Trophoblast cell (in vitro differentiated cells and primary cell): ENCODE data around the gene TMEM150C.

Experiments used
- DNase-seq, 2 donors: peaks; one replicate each; pipeline ENCODE4 v3.0.0-alpha.2; 2016
- H2AFZ ChIP-seq: 2 replicates; pipeline ENCODE4 v1.6.1; 2013; ENCODE audit warnings: low read length, moderate library complexity, mild to moderate bottlenecking; ENCODE audit not compliant: insufficient read depth, poor library complexity
- H2AK5ac ChIP-seq: 2 replicates; pipeline ENCODE4 v1.6.1; 2013; ENCODE audit warnings: mild to moderate bottlenecking, low read length
- H2BK120ac ChIP-seq: 2 replicates; pipeline ENCODE4 v1.6.1; 2013; ENCODE audit warnings: low read length, mild to moderate bottlenecking, moderate library complexity; ENCODE audit not compliant: insufficient read depth, poor library complexity
- H2BK12ac ChIP-seq: 2 replicates; pipeline ENCODE4 v1.6.1; 2013; ENCODE audit warnings: mild to moderate bottlenecking, low read length, moderate library complexity
- H2BK5ac ChIP-seq: 2 replicates; pipeline ENCODE4 v1.6.1; 2013; ENCODE audit warnings: low read length, low read depth, moderate library complexity, mild to moderate bottlenecking; ENCODE audit not compliant: poor library complexity
- H3K14ac ChIP-seq: 2 replicates; pipeline ENCODE4 v1.6.1; 2013; ENCODE audit warnings: mild to moderate bottlenecking, low read length
- H3K18ac ChIP-seq: 2 replicates; pipeline ENCODE4 v1.6.1; 2013; ENCODE audit warnings: mild to moderate bottlenecking, low read length
- H3K23ac ChIP-seq: 2 replicates; pipeline ENCODE4 v1.6.1; 2013; ENCODE audit warnings: low read length
- H3K27ac ChIP-seq: 2 replicates; pipeline ENCODE4 v1.5.1; 2013; ENCODE audit warnings: low read depth, mild to moderate bottlenecking, inconsistent platforms, low read length, moderate library complexity
- H3K27me3 ChIP-seq: 2 replicates; pipeline ENCODE4 v1.6.1; 2013; ENCODE audit warnings: inconsistent platforms, mild to moderate bottlenecking, low read length, moderate library complexity; ENCODE audit not compliant: insufficient read depth
- H3K36me3 ChIP-seq, 2 experiments: 1 replicate in 1 of 2; 2 replicates in 1 of 2; pipeline ENCODE4 v1.6.1; 2013; ENCODE audit warnings: low read length in 2 of 2, mild to moderate bottlenecking in 2 of 2, moderate library complexity in 1 of 2; ENCODE audit not compliant: insufficient read depth in 2 of 2, control insufficient read depth in 1 of 2
- H3K4ac ChIP-seq: 2 replicates; pipeline ENCODE4 v1.6.1; 2013; ENCODE audit warnings: low read depth, mild to moderate bottlenecking, low read length, moderate library complexity
- H3K4me1 ChIP-seq, 2 experiments: 1 replicate in 1 of 2; 2 replicates in 1 of 2; pipeline ENCODE4 v1.6.1; 2013; ENCODE audit warnings: low read length in 2 of 2, mild to moderate bottlenecking in 2 of 2, moderate library complexity in 1 of 2; ENCODE audit not compliant: insufficient read depth in 2 of 2, control insufficient read depth in 1 of 2
- H3K4me2 ChIP-seq: 2 replicates; pipeline ENCODE4 v1.6.1; 2013; ENCODE audit warnings: inconsistent platforms, mild to moderate bottlenecking, low read length, moderate library complexity
- H3K4me3 ChIP-seq: 2 replicates; pipeline ENCODE4 v1.5.1; 2013; ENCODE audit warnings: mild to moderate bottlenecking, low read depth, low read length, inconsistent platforms
- H3K79me1 ChIP-seq: one replicate; pipeline ENCODE4 v1.6.1; 2013; ENCODE audit warnings: low read length
- H3K79me2 ChIP-seq: 2 replicates; pipeline ENCODE4 v1.6.1; 2013; ENCODE audit warnings: low read length, mild to moderate bottlenecking; ENCODE audit not compliant: control insufficient read depth, insufficient read depth, poor library complexity
- H3K9ac ChIP-seq: 2 replicates; pipeline ENCODE4 v1.6.1; 2013; ENCODE audit warnings: mild to moderate bottlenecking, low read length
- H3K9me3 ChIP-seq: 2 replicates; pipeline ENCODE4 v1.6.1; 2013; ENCODE audit warnings: low read depth, mild to moderate bottlenecking, control low read depth, inconsistent platforms, low read length; ENCODE audit not compliant: insufficient read depth
- H4K12ac ChIP-seq: 2 replicates; pipeline ENCODE4 v1.6.1; 2013; ENCODE audit warnings: low read depth, mild to moderate bottlenecking, low read length, moderate library complexity
- H4K8ac ChIP-seq: 2 replicates; pipeline ENCODE4 v1.6.1; 2013; ENCODE audit warnings: low read depth, mild to moderate bottlenecking, low read length, moderate library complexity
- H4K91ac ChIP-seq: one replicate; pipeline ENCODE4 v1.6.1; 2013; ENCODE audit warnings: low read depth, mild to moderate bottlenecking, low read length, moderate library complexity
- WGBS: extraction: QIAGEN DNeasy Blood & Tissue Kit; methylation state at CpG from one replicate; pipeline ENCODE4 v1.1.7; 2013; ENCODE audit warnings: missing lambda C conversion rate; ENCODE audit not compliant: insufficient read length, insufficient coverage; ENCODE audit errors: extremely low coverage; 5-methylcytosine and 5-hydroxymethylcytosine counted together

TMEM150C gene

GRCh38 chr4:82604522-82604921, 42.7 kb upstream of the TMEM150C start:
- no peak overlapping the region for H3K18ac ChIP-seq
- H4K91ac ChIP-seq = no peak overlapping the region
- H3K14ac ChIP-seq = no peak overlapping the region
- no peak overlapping the region for H4K8ac ChIP-seq
- no peaks in the 10 kb centered on the region for H3K36me3 ChIP-seq
- no peaks in the 10 kb centered on the region for H3K27me3 ChIP-seq
- H2AFZ ChIP-seq = no peak overlapping the region
- no peaks in the 10 kb centered on the region for H3K4me1 ChIP-seq
- H3K4ac ChIP-seq = no peak overlapping the region
- DNase-seq = no peak
- no peak overlapping the region for H2BK12ac ChIP-seq
- no peaks in the 10 kb centered on the region for H3K9me3 ChIP-seq
- H3K9ac ChIP-seq = no peak overlapping the region
- no peak overlapping the region for H3K4me2 ChIP-seq
- WGBS = no CpG with 5 or more reads among the region's 1 CpG
- H2BK120ac ChIP-seq = no peak overlapping the region
- no peaks in the 10 kb centered on the region for H3K79me1 ChIP-seq
- H3K27ac ChIP-seq = no peak overlapping the region
- H4K12ac ChIP-seq = no peak overlapping the region
- no peak overlapping the region for H3K23ac ChIP-seq
- no peak overlapping the region for H2AK5ac ChIP-seq
- H3K79me2 ChIP-seq = no peaks in the 10 kb centered on the region
- no peak overlapping the region for H2BK5ac ChIP-seq
- no peak overlapping the region for H3K4me3 ChIP-seq

GRCh38 chr4:82601242-82602015, 39.6 kb upstream of the TMEM150C start:
- Histone ChIP-seq H3K27ac (no peak overlapping the region), H2AK5ac (no peak overlapping the region), H3K14ac (no peak overlapping the region), H2BK12ac (no peak overlapping the region), H2BK5ac (no peak overlapping the region), H3K4ac (no peak overlapping the region), H3K9me3 (peaks cover 1% of the 10 kb centered on the region), H3K23ac (no peak overlapping the region), H3K79me1 (no peaks in the 10 kb centered on the region), H3K27me3 (no peaks in the 10 kb centered on the region), H3K18ac (no peak overlapping the region), H3K4me3 (no peak overlapping the region), H3K9ac (no peak overlapping the region), H3K4me1 (no peaks in the 10 kb centered on the region), H4K12ac (no peak overlapping the region), H2BK120ac (no peak overlapping the region), H2AFZ (no peak overlapping the region), H3K36me3 (no peaks in the 10 kb centered on the region), H4K8ac (no peak overlapping the region), H3K4me2 (no peak overlapping the region), H3K79me2 (no peaks in the 10 kb centered on the region), H4K91ac (no peak overlapping the region)
- WGBS = no CpG with 5 or more reads among the region's 9 CpGs
- no peak for DNase-seq

GRCh38 chr4:82599336-82599735, 37.5 kb upstream of the TMEM150C start:
- peak; percentile 19 to 45 for DNase-seq
- no peaks in the 10 kb centered on the region for H3K79me2 ChIP-seq
- peaks cover 0 to 2% of the 10 kb centered on the region in 2 experiments for H3K4me1 ChIP-seq
- H3K9me3 ChIP-seq = peaks cover 1% of the 10 kb centered on the region
- no peaks in the 10 kb centered on the region for H3K36me3 ChIP-seq
- WGBS = no CpG with 5 or more reads among the region's 4 CpGs
- no peak overlapping the region for H3K4me3 ChIP-seq
- no peak overlapping the region for H4K91ac ChIP-seq
- no peak overlapping the region for H2BK12ac ChIP-seq
- no peak overlapping the region for H3K18ac ChIP-seq
- no peak overlapping the region for H3K23ac ChIP-seq
- no peak overlapping the region for H2BK5ac ChIP-seq
- H3K27me3 ChIP-seq = no peaks in the 10 kb centered on the region
- H3K14ac ChIP-seq = no peak overlapping the region
- H4K8ac ChIP-seq = no peak overlapping the region
- H2AFZ ChIP-seq = no peak overlapping the region
- no peak overlapping the region for H3K9ac ChIP-seq
- no peak overlapping the region for H3K4me2 ChIP-seq
- H3K79me1 ChIP-seq = no peaks in the 10 kb centered on the region
- no peak overlapping the region for H2AK5ac ChIP-seq
- H2BK120ac ChIP-seq = no peak overlapping the region
- no peak overlapping the region for H4K12ac ChIP-seq
- H3K4ac ChIP-seq = no peak overlapping the region
- no peak overlapping the region for H3K27ac ChIP-seq

- Histone ChIP-seq H3K14ac (no peak overlapping the region), H3K4me1 (peaks cover 4 to 9% of the 10 kb centered on the region in 2 experiments), H4K12ac (no peak overlapping the region), H3K79me2 (peaks cover 2% of the 10 kb centered on the region), H3K23ac (no peak overlapping the region), H3K18ac (no peak overlapping the region), H2BK120ac (no peak overlapping the region), H2BK12ac (no peak overlapping the region), H4K8ac (no peak overlapping the region), H3K79me1 (peaks cover 2% of the 10 kb centered on the region), H3K9me3 (peaks cover 1% of the 10 kb centered on the region), H2AK5ac (no peak overlapping the region), H3K4ac (no peak overlapping the region), H3K4me2 (no peak overlapping the region), H3K9ac (no peak overlapping the region), H2AFZ (no peak overlapping the region), H3K27me3 (no peaks in the 10 kb centered on the region), H2BK5ac (no peak overlapping the region), H4K91ac (no peak overlapping the region), H3K36me3 (no peaks in the 10 kb centered on the region), H3K4me3 (no peak overlapping the region), H3K27ac (no peak overlapping the region)
- DNase-seq = peak in 1 of 2 donors; percentile 38
- WGBS = no CpG with 5 or more reads among the region's 4 CpGs
Observed at GRCh38 chr4:82594456-82594855, 32.7 kb upstream of the TMEM150C start.
